KBM-7 (cell line): ENCODE measurements around the gene ZNF311.
A peak's percentile ranks its signal among the peaks of the same experiment; 100 is the strongest.
"Not testable (repeated sequence)": the region's sequence is repeated elsewhere in the genome, so short reads cannot be mapped to it uniquely, and the experiment has no call there.

Experiments used
- DNase-seq: peaks from one replicate; pipeline ENCODE4 v3.0.0-alpha.2; 2015
- in situ Hi-C: fragments of 300-500 bp; cut with MboI; formaldehyde crosslinking; loops from 2 replicates; pipeline ENCODE4 v1.14.3; 2020; ENCODE audit warnings: low sequenced_read_pairs, low pct_unique_long_range_greater_than_20kb, mixed read lengths

The ZNF311 gene

GRCh38 chr6:28985462-28986164, 19.5 kb downstream of the ZNF311 start:
- no peak for DNase-seq
- in situ Hi-C loops = loop anchor here (25.0 kb wide), 1 partner anchor 298 kb away; no protein-coding TSS in a partner anchor

GRCh38 chr6:28983838-28984237, 21.3 kb downstream of the ZNF311 start:
- in situ Hi-C loops = loop anchor here (25.0 kb wide), 1 partner anchor 297 kb away; no protein-coding TSS in a partner anchor
- no peak for DNase-seq

GRCh38 chr6:28982476-28983266, 22.4 kb downstream of the ZNF311 start:
- in situ Hi-C loops = loop anchor here (25.0 kb wide), 1 partner anchor 295 kb away; no protein-coding TSS in a partner anchor
- peak; percentile 79 for DNase-seq

- peak; percentile 97 for DNase-seq
- in situ Hi-C loops = loop anchor here (25.0 kb wide), 1 partner anchor 295 kb away; no protein-coding TSS in a partner anchor
Measured at GRCh38 chr6:28981833-28982475, 23.2 kb downstream of the ZNF311 start.

DNA sequence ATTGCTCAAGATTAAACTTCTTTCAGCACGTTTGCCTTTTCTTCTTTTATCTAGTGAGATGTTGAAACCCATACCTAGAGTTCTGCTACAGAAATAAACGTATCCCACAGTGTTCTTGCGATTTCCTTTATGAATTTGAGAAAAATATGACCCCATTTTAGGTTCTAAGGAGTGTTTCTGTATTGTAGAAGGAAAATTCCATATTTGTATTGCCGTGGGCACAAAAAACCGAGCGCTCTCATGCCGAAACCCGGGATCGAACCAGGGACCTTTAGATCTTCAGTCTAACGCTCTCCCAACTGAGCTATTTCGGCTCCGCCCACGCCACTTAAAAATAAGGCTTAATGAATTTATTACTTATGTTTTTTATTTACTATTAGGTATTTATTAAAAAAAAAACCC, 23.7 kb downstream of the ZNF311 start:
- in situ Hi-C loops = loop anchor here (25.0 kb wide), 1 partner anchor 294 kb away; no protein-coding TSS in a partner anchor
- DNase-seq = no peak

- DNase-seq = peak; percentile 97
- in situ Hi-C loops = loop anchor here (25.0 kb wide), 1 partner anchor 294 kb away; no protein-coding TSS in a partner anchor
Measured at GRCh38 chr6:28980852-28981430, 24.2 kb downstream of the ZNF311 start.

DNA sequence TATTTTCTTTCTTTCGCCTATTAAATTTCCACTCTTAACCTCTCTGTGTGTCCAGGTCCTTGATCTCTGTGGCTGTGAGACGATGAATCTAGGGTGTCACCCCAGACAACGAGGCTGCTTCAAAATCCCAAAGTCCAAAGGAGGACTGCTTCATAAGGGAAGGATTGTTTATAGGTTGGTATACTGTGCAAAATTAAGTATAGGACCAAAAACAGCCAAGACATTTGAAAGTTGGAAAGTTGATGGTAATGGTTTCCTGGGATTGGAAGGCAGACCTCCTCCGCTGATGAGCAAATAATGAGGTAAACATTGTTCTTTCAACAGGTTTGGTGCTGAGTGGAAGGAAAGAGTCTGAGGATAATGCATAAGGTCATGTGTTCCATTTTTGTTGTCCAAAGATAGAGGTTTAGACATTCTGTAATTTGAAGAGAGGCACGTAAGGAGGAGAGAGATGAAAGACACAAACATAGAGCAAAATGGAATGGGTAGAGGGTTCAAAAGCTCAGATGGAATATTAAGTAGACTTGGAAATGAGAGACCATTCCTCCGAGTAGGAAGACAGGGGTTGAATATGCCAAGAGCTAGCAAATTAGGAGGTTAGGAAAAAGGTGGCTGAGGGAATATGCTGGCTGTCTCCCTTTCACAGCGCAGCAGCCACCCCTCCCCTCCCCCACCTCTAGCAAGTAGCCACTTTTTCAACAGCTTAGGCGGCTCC, 24.8 kb downstream of the ZNF311 start:
- DNase-seq = no peak
- in situ Hi-C loops = loop anchor here (25.0 kb wide), 1 partner anchor 293 kb away; no protein-coding TSS in a partner anchor

DNA sequence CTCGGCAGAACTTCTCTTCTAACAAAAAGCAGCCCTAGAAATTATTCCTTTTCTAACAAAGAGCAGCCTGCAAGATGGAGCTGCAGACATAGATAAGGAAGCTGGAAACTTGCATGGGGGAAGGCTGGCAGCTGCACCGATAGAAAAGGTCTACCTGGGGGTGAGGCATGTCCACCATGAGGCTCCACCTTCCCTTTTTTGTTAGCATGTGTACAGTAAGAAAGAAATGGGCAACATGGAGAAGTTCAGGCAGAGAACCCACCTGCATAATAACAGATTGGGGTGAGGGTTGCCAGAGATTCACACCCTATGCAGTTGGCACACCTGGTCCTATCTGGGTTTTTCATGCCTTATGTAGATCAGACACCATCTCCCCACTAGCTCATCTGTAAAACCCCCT, 25.4 kb downstream of the ZNF311 start:
- peak; percentile 30 for DNase-seq
- in situ Hi-C loops = loop anchor here (25.0 kb wide), 1 partner anchor 292 kb away; no protein-coding TSS in a partner anchor

GRCh38 chr6:28978959-28979561, 26.1 kb downstream of the ZNF311 start:
- in situ Hi-C loops = loop anchor here (25.0 kb wide), 1 partner anchor 292 kb away; no protein-coding TSS in a partner anchor
- DNase-seq = no peak

GRCh38 chr6:28978133-28978491, 27.0 kb downstream of the ZNF311 start:
- no peak for DNase-seq
- in situ Hi-C loops = loop anchor here (25.0 kb wide), 1 partner anchor 291 kb away; no protein-coding TSS in a partner anchor

DNA sequence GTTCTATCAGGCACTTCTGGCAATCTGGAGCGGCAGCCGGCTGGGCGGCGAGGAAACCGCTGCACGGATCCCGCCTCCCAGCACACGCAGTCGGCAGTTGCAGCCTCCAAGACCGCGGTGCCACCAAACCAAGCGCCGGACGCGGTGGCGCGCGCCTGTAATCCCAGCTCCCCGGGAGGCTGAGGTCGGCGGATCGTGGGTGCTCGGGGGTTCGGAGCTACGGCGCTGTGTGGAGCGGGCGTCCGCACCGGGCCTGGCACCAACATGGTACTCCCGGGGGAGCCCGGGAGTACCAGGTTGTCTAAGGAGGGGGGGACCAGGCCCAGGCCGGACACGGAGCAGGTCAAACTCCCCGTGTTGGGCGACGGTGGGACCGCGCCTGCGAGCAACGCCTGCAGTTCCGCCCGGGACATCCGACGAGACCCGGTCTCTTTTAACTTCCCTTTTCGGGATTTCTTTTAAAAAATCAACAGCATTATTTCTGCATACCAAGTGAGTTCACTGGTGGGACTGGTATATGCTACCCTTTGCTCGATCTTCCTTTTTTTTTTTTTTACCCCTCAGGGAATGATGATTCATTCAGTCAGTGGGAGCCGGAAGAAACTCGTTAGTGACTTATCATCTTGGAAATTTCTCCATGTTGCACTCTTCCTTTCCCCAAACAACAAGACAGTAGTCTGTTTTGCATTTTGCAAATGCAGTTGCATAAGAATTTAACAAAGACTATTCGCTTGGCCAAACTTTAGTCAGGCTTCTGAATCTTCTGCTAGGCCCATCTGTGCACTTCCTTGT, 27.6 kb downstream of the ZNF311 start:
- peak; percentile 87 for DNase-seq
- in situ Hi-C loops = loop anchor here (25.0 kb wide), 1 partner anchor 290 kb away; no protein-coding TSS in a partner anchor

DNA sequence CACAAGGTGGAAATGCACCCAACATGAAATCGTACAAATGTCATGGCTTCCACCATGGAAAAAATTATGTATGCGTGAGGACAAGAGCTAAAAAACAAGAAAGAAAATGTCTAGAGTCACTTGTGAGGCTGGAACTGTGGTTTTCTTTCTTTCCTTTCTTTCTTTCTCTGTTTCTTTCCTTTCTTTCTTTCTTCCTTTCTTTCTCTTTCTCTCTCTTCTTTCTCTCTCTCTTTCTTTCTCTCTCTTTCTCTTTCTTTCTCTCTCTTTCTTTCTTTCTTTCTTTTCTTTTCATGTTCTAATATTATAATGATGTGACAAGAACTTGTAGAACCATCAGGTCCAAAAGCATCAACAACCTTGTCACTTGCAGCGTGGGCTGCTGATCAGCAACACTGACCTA, 28.4 kb downstream of the ZNF311 start:
- in situ Hi-C loops = loop anchor here (25.0 kb wide), 1 partner anchor 289 kb away; no protein-coding TSS in a partner anchor

GRCh38 chr6:28974505-28974904, 30.6 kb downstream of the ZNF311 start:
- in situ Hi-C loops = no loop called here
- peak; percentile 66 for DNase-seq

More for the DNA sequence above, 28.4 kb downstream of the ZNF311 start:
- DNase-seq = no peak

DNA sequence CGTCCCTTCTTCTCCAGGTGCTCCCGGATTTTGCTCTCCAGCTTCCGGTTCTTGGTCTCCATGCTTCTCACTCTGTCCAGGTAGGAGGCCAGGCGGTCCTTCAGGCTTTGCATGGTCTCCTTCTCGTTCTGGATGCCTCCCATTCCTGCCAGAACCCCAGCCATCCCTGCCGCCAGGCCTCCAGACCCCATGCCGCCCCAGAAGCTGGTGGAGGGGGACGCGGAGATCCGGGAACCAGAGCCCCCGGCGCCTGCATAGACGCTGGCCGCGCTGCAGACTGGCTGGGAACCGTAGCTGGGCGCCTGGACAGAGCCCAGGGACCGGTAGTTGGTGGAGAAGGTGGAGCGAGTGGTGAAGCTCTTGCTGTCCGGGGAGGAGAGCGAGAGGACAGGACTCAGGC, 35.1 kb downstream of the ZNF311 start:
- in situ Hi-C loops, DNase-seq: not testable (repeated sequence)

DNA sequence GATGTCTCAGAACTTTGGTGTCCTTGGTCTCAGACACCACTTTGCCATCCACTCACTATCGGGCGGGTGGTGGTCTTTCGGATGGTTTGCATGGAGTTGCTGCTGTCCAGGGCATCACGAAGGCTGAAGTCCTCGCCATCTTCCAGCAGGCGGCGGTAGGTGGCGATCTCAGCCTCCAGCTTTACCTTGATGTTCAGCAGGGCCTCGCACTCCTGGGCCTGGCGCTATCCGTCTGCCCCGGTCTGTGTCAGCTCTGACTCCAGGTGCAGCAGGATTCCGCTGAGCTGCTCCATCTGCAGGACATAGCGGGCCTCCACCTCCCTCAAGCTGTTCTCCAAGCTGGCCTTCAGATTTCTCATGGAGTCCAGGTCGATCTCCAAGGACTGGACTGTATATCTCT, 36.0 kb downstream of the ZNF311 start:
- in situ Hi-C loops = no loop called here
- DNase-seq = no peak

- DNase-seq = no peak
- in situ Hi-C loops = no loop called here
Measured at GRCh38 chr6:28968476-28968875, 36.6 kb downstream of the ZNF311 start.

- DNase-seq = no peak
- in situ Hi-C loops = no loop called here
Measured at GRCh38 chr6:28965706-28966105, 39.4 kb downstream of the ZNF311 start.
